ENCODE measurements around the gene TELO2.

TELO2 gene

GRCh38 chr16:1518626-1519135 is 25.5 kb downstream of the TELO2 start:
- DNase-seq (ENCODE audit: low read depth, low spot score) = no peak

DNA sequence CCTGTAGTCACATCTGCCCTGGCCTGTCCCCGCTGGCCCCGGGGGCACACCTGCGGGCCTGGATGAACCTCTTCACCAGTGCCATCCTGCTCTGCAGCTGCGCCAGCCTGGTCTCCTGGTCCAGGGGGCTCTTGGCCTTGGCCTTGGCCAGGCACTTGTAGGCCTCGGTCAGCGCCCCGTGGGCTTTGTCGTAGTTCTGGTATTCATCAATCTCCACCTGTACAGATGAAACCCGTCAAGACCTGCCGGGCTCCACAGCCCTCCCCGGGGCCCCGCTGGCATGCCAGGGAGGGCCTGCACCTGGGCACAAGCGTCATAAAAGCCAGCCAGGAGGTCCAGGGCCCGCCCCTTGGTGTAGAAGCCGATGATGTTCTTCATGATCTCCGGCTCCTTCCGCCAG is 26.7 kb downstream of the TELO2 start:
- no peak for DNase-seq (ENCODE audit: low read depth, low spot score)

- no peak for DNase-seq (ENCODE audit: low read depth, low spot score)
Measured at GRCh38 chr16:1520461-1520860, 27.3 kb downstream of the TELO2 start.

GRCh38 chr16:1523581-1524245 is 30.6 kb downstream of the TELO2 start:
- no peak for DNase-seq (ENCODE audit: low read depth, low spot score)

DNA sequence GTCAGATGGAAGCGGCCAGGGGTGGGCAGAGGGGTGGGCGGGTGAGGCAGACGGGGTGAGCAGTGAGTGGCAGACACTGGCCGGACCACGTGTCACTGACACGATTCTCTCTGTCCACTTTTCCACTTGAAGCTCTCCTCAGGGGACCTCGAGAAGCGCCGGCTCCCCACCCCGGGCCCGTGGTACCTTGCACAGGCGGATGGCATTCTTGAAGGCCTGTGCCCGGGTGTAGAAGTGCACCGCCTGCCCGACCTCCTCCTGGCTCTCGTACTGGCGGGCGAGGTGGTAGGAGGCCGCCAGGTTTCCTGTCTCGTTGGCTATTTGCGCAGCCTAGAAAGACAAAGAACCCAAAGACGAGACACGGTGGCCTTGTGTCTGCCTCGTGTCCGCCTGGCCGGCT is 31.2 kb downstream of the TELO2 start:
- no peak for DNase-seq (ENCODE audit: low read depth, low spot score)

GRCh38 chr16:1525871-1526607 is 32.9 kb downstream of the TELO2 start:
- no peak for DNase-seq (ENCODE audit: low read depth, low spot score)

DNA sequence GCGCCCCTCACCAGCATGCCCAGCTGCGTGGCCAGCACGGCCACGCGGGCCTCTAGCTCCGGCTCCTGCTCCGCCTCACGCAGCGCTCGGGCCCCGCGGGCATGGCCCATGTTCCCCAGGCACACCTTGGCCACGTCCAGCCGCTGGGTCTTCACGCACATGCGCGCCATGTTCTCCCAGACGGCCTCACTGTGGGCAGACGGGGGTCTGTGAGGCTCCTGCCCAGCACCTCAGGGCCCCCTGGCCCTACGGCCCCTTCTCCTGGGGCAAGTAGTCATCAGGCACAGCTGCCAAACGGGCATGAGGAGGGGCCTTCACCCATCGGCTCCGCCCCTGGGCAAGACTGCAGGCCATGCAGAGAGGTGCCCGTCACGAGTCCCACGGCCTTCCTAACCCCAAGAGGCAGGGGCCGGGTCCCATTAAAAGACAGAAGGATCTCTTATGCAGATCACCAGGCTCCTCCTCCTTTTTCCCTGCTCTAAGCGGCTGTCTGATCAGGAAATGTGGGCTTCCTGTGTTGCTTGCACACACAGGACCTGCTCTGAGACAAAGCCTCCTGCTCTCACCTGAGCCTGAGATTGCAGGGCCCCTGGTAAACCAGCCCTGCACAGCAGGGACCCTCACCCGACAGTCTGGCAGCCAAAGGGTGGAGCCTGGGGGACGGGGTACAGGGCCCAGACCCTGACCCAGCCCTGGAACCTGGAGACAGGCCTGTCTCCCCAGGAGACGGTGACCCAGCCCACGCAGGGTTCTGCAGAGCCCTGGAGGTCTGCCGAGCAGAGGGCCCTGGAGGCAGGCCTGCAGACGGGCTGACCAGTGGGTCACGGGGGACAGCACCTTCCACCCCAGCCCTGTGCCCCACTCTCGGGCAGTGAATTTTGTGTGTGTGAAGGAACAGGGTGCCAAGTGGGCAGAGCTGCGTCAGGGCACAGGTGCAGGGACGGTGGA is 33.7 kb downstream of the TELO2 start:
- DNase-seq (ENCODE audit: low read depth, low spot score) = no peak

GRCh38 chr16:1527836-1528811 is 35.0 kb downstream of the TELO2 start:
- DNase-seq (ENCODE audit: low read depth, low spot score) = no peak

DNA sequence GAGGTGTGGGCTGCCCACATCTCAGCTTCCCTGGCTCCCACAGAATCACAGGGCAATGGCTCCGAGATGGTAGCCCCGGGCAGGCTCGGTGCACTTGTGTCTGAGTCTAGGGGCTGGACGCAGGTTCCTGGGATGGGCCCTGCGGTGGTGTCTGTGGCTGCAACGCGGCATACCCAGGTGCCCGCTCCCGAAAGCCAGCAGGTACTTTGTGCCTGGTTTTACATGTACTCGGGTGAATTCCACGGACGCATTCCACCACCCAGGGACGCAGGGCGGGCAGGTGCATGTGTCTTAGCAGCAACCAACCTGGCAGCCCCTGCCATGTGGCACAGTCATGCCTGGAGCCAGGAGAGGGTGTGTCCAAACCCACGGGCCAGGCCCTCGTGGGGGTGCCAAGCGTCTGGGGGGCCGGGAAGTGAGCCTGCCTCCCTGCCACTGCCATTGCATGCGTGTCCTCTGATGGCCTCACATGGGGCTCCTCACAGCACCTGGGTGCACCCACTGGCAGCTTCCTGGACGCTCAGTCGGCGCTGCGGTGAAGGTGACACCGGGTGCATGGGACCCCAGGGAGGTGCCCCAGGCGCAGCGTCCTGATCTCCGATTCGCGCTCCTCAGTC is 35.9 kb downstream of the TELO2 start:
- no peak for DNase-seq (ENCODE audit: low read depth, low spot score)

- no peak for DNase-seq (ENCODE audit: low read depth, low spot score)
Measured at GRCh38 chr16:1530349-1530882, 37.3 kb downstream of the TELO2 start.

DNA sequence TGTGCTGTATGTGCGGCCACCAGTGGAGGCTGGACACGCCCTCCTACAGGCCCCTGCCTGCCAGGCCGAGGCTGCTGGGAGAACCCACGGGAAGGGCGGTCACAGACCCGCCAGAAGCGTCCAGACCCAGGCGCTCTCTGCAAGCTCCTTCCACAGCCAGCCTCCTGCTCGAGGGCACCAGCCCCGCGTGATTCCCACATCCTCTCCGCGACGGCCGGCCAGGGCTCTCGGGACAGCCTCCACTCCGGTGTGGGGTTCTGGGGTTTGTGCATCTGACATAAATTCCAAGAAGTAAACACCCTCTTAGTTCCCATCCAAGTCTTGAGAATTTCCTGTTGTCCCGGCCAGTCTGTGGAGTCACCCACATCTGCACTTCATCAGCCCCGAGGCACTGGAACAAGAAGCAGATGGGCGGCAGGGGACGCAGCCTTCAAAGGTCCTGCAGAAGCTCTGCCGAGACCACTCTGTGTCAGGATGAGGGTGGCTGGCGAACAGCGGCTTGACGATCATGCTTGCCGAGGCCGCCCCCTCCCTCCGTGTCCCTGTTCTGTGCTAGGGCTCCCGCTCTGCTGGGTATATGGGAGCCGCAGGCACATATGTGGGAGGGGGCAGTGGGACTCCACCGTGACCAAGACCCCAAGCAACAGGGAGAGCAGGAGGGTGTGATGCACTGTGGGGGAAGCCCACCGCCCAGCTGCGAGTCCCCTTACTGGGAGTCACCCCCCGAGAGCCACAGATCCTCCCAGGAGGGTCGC is 37.9 kb downstream of the TELO2 start:
- no peak for DNase-seq (ENCODE audit: low read depth, low spot score)

DNA sequence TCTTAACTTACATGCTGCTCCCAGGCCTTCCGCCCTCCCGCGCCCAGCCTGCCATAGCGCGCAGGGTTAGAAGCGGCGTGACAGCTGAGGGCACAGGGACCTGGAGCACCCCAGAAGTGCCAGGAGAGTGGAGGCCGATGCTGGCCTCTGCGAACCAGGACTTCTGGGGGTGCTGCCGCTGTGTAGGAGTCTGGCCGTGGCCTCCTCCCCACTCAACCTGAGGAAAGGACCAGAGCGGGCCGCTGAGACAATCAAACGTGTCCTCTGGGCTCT is 38.4 kb downstream of the TELO2 start:
- no peak for DNase-seq (ENCODE audit: low read depth, low spot score)

DNA sequence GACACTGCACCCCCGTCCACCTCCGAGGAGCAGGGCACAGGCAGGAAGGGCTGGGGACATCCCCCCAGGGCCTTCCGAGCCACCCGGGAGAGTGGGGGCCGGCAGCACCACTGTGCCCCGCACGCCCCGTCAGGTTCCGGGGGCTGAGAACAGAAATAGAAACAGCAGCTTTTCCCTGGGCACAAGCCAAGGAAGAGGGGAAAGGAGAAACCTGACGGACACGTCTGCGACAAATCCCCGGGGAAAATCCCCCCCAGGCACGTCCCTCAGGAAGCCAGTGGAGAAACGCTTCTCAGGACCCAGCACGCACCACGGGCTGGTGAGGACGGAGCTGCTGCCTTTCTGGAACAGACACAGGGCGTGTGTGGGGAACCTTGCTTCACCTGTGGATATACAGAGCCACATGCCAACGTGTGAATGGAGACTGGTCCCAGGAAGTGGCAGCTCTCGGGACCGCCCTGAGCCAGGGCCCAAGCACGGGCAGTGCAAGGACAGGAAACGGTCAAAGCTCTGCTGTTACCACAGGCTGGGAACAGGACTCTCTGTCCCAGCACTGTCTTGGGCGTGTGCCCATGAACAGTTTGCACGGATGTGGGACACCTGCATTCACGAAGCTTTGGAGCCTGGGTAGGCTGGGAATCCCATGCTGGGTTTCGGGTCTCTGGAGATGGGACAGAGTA is 39.1 kb downstream of the TELO2 start:
- DNase-seq (ENCODE audit: low read depth, low spot score) = no peak

GRCh38 chr16:1532771-1533170 is 39.6 kb downstream of the TELO2 start:
- DNase-seq (ENCODE audit: low read depth, low spot score) = no peak

DNA sequence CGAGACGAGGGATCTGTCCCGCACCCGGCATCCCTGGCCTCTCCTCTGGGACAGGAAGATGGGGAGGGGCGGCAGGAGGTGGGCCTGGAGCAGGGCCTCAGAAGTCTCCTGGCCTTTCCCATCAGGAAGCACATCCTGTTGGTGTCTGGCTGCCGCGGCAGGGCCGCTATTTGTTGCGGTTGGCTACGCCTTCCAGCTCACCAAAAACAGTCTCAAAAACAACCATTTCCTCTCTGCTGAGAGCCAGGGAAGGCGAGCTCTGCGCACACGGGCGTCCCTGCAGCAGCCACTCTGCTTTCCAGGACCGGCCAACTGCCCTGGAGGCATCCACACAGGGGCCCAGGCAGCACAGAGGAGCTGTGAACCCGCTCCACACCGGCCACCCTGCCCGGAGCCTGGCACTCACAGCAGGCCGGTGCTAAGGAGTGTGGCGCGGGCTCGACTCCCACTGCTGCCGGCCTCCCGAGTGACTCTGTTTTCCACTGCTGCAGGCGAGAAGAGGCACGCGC is 40.3 kb downstream of the TELO2 start, which contains the start of gene TMEM204:
TSS of gene TMEM204 (plus strand) at position 224 of the 509 bp plus-strand sequence. CDS start 610 bp downstream, outside the sequence.
- peak; percentile 50 for DNase-seq (ENCODE audit: low read depth, low spot score)

DNA sequence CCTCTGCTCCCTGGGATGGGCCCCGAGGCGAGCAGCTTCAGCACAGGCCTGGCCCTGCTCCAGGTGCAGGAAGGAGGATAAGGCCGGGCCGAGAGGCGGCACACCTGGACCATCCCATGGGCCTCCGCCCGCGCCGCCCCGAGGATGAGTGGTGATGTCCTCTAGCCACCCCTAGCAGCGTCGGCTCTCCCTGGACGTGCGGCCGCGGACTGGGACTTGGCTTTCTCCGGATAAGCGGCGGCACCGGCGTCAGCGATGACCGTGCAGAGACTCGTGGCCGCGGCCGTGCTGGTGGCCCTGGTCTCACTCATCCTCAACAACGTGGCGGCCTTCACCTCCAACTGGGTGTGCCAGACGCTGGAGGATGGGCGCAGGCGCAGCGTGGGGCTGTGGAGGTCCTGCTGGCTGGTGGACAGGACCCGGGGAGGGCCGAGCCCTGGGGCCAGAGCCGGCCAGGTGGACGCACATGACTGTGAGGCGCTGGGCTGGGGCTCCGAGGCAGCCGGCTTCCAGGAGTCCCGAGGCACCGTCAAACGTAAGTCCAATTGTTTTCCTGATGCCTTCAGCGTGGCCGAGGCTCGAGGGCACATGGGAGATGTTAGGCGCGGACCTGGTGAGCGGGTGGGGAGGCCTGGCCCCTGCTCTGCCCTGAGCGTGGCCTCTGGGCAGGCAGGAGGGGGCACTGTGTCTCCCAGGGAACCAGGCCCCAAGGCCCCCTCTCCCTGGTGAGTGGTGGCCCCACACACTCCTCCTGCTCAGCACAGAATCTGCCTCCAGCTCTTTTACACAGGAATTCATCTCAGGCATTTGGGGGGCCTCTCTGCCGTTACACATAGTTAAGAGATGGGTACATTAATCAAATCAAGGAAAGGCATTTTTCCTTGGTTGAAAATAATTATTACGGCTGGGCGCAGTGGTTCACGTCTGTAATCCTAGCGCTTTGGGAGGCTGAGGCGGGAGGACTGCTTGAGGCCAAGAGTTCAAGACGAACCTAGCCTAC is 41.2 kb downstream of the TELO2 start:
- no peak for DNase-seq (ENCODE audit: low read depth, low spot score)
